Glomerular visceral epithelial cell (primary cell): Measurements from ENCODE around the gene CAMKMT.
A peak's percentile ranks its signal among the peaks of the same experiment; 100 is the strongest.
"Not testable (repeated sequence)": the region's sequence is repeated elsewhere in the genome, so short reads cannot be mapped to it uniquely, and the experiment has no call there.

Experiments used
- DNase-seq: peaks from one replicate; pipeline ENCODE4 v3.0.0-alpha.2; 2016; ENCODE audit errors: extremely low spot score

The CAMKMT gene

GRCh38 chr2:44550561-44550960, 188.8 kb downstream of the CAMKMT start:
- peak; percentile 17 for DNase-seq

GRCh38 chr2:44551497-44551896, 189.8 kb downstream of the CAMKMT start:
- no peak for DNase-seq

DNA sequence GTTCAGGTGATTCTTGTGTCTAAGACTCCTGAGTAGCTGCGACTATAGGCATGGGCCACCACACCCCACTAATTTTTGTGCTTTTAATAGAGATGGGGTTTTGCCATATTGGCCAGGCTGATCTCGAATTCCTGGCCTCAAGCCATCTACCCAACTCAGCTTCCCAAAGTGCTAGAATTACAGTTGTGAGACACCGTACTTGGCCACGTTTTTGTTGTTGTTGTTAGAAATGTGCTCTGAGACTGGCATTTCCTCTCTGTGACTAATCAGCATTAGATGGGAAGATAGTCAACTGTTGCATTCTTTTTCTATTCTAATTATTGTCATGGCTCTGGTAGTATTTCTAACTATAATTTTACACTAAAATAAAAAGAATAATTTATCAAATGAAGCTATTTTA, 191.7 kb downstream of the CAMKMT start:
- DNase-seq: no peak

DNA sequence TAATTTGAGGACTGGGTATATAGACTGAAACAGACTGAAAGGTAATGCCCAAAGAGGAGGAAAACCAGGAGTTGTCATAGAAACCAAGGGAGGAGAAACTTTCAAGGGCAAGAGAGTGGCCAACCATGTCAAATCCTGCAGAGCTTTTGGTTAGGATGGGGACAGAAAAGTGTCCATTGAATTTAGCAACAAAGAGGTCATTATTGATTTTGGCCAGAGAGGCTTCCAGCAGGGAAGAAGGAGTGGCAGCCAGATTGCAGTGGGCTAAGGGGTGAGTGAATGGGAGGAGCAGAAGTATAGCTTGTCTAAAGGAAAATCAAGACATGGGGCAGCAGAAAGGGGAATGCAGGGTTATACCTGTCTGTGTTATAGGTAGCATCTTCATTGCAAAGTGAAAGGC, 194.0 kb downstream of the CAMKMT start:
- no peak for DNase-seq

DNA sequence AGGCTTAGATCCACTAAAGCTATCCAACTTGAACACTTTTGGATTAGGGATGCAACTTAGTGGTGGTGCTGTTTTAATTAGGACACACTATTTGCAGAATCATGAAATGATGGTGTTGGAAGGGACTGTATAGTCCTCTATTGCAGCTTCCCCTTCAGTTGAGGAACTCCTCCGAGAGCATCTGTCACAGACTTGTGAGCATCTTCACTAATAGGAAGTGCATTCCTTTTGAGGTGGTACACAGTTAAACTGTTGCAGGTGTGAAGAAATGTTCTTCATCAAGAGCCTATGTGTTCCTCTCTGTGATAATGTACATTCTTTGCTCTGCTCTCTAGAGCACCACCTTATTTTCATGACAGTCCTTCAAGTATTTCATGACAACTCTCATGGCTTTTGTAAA, 197.4 kb downstream of the CAMKMT start:
- DNase-seq: no peak

DNA sequence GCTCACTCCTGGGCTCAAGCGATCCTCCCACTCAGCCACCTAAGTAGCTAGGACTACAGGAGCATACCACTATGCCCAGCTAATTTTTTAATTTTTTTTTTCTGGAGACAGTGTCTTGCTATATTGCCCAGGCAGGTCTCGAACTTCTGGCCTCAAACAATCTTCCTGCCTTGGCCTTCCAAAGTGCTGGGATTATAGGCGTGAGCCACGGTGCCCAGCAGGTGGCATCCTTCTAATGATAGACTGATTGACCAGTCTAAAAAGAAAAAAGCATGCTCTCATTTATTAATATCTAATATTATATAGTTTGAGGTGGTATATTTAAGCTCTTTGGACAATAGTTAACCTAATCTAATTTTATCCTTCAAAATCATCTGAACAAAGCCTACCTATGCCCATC, 198.6 kb downstream of the CAMKMT start:
- DNase-seq: no peak

- no peak for DNase-seq
Observed at GRCh38 chr2:44560941-44561340, 199.2 kb downstream of the CAMKMT start.

- no peak for DNase-seq
Observed at GRCh38 chr2:44562737-44563136, 201.0 kb downstream of the CAMKMT start.

GRCh38 chr2:44564752-44565151, 203.0 kb downstream of the CAMKMT start:
- no peak for DNase-seq

GRCh38 chr2:44566059-44566458, 204.3 kb downstream of the CAMKMT start:
- no peak for DNase-seq

DNA sequence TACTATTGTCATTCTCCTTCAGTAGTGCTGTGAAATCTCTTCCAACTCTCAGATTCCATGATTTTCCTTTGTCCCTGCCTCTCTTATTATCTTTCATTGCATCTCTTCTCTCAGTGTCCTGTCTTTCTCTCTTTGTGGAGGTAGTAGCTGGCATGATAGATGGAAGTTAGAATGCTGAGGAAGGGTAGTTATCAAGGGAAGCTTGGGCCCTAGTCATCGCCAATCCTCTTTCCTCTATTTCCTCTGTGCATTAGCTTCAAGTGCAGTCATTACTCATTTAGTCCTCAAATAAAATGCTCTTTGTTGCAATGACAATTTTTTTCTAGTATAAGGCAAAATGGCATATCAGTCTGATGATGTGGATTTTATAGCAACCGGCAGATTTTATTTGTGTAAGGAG, 207.7 kb downstream of the CAMKMT start:
- DNase-seq: no peak

GRCh38 chr2:44570271-44570670, 208.5 kb downstream of the CAMKMT start:
- no peak for DNase-seq

GRCh38 chr2:44570777-44571176, 209.0 kb downstream of the CAMKMT start:
- DNase-seq: no peak

GRCh38 chr2:44572196-44572900, 210.6 kb downstream of the CAMKMT start:
- peak; percentile 28 for DNase-seq

GRCh38 chr2:44573996-44574395, 212.2 kb downstream of the CAMKMT start:
- DNase-seq: no peak

GRCh38 chr2:44578471-44579093, 216.8 kb downstream of the CAMKMT start:
- peak; percentile 3 for DNase-seq

GRCh38 chr2:44579115-44579836, 217.5 kb downstream of the CAMKMT start:
- no peak for DNase-seq

DNA sequence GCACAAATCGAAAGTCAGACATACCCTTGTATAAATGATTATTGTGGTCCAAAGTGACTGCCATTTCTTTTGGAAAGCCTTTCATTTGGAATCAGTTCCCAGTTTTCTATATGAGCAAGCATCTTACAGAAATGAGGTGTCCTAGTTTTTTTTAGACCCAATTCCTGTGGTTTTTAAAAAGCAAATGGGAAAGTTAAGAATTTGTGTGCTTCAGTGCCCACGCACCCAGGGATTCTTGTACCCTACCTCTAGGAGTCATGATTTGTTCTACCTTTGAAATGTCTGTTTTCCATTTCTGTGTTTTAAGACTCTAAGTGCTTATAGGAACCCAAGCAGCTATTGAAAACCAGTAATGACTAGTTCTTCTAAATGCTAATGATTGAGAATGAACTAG, 218.1 kb downstream of the CAMKMT start:
- DNase-seq: no peak

DNA sequence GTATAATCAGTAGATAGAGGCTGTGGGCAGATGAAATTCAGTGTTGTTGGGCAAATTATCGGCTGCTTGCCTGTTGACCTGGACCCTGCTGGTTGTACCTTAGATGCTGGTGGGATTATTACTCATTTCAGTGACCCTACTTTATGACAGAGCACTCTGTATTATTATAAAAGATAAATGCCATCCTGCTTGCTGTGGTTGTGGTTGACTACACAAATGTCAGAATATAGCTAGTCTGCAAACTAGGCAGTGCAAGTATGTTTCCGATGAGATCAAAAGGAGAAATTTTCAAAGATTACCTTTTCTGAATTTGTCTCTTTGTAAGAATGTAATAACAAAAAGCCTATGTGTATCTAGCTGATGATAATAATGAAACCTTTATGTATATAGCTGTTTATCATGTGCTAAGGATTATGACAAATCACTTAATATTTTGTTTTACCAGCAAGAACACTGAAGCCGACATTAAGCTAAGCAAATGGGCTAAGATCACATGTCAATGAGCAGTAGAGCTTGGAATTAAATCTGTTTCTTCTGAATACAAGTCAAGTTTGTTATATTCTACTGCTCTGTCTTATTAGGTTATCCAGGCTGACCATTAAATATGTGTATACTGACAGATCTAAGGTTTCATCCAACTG, 219.2 kb downstream of the CAMKMT start:
- DNase-seq: no peak

- DNase-seq: no peak
Observed at GRCh38 chr2:44582363-44583008, 220.7 kb downstream of the CAMKMT start.

- not testable (repeated sequence) for DNase-seq
Observed at GRCh38 chr2:44595615-44596014, 233.9 kb downstream of the CAMKMT start.
